ENCODE measurements around the gene SH2B2. TPM values are rescaled to one million over a fixed set of nuclear protein-coding genes. Genes with fewer than 3 reads are reported as not detected.

The SH2B2 gene
- total and polyA plus RNA-seq, 11 donors: 0.50 to 5.7 (median 2.2) TPM

- ATAC-seq: no peak
These were observed 12.6 kb upstream of the SH2B2 start for GRCh38 chr7:102273749-102274712.

GRCh38 chr7:102275123-102275703 lies 11.5 kb upstream of the SH2B2 start:
- peaks cover 0 to 2% (median 0%) of the 10 kb centered on the region in 9 donors for H3K36me3 ChIP-seq
- H3K4me1 ChIP-seq: peaks cover 0 to 8% (median 2%) of the 10 kb centered on the region in 12 donors
- DNase-seq: peak in 1 of 5 donors; percentile 23
- ATAC-seq: no peak
- TF ChIP-seq CTCF (IDR thresholded peaks at IDR 0.05): no peak
- no peak for TF ChIP-seq POLR2A (IDR thresholded peaks at IDR 0.05)
- intact Hi-C loops (cut with DNase I): loop anchor here in 4 of 10 donors (10.0 kb wide), 2 partner anchors 590 to 670 kb away; no protein-coding TSS in a partner anchor
- WGBS, 4 donors: 90 to 95% (median 92%) methylated on average over 10 of the region's 10 CpGs
- no peak overlapping the region for H3K27ac ChIP-seq
- H3K4me3 ChIP-seq: no peak overlapping the region
- H3K27me3 ChIP-seq: no peaks in the 10 kb centered on the region
- no peaks in the 10 kb centered on the region for H3K9me3 ChIP-seq

More at GRCh38 chr7:102273749-102274712, 12.6 kb upstream of the SH2B2 start:
- H3K27ac ChIP-seq: no peak overlapping the region
- H3K36me3 ChIP-seq: peaks cover 0 to 2% (median 0%) of the 10 kb centered on the region in 9 donors
- 81 to 88% (median 83%) methylated on average over 22 to 23 of the region's 23 CpGs for WGBS, 4 donors
- TF ChIP-seq CTCF (IDR thresholded peaks at IDR 0.05) (no peak), POLR2A (IDR thresholded peaks at IDR 0.05) (no peak)
- DNase-seq: peak in 1 of 5 donors; percentile 15
- H3K4me3 ChIP-seq: no peak overlapping the region
- H3K27me3 ChIP-seq: no peaks in the 10 kb centered on the region
- peaks cover 0 to 4% (median 0%) of the 10 kb centered on the region in 12 donors for H3K4me1 ChIP-seq
- intact Hi-C loops (cut with DNase I): loop anchor here (2.0 to 10.0 kb wide), 8 partner anchors 532 to 912 kb away; partner anchors contain the start of gene COL26A1 (in 2 of the 10)
- no peaks in the 10 kb centered on the region for H3K9me3 ChIP-seq

GRCh38 chr7:102277901-102278300 lies 8.8 kb upstream of the SH2B2 start:
- H3K27ac ChIP-seq: no peak overlapping the region
- H3K4me1 ChIP-seq: peaks cover 0 to 6% (median 0%) of the 10 kb centered on the region in 12 donors
- no peak overlapping the region for H3K4me3 ChIP-seq
- ATAC-seq: no peak
- H3K27me3 ChIP-seq: no peaks in the 10 kb centered on the region
- 87 to 89% (median 89%) methylated on average over 7 to 10 of the region's 10 CpGs for WGBS, 4 donors
- intact Hi-C loops (cut with DNase I): loop anchor here in 5 of 10 donors (2.0 to 10.0 kb wide), 4 partner anchors 111 to 673 kb away; no protein-coding TSS in a partner anchor
- peak in 1 of 5 donors; percentile 18 for DNase-seq
- TF ChIP-seq CTCF (IDR thresholded peaks at IDR 0.05): no peak
- no peak for TF ChIP-seq POLR2A (IDR thresholded peaks at IDR 0.05)
- H3K9me3 ChIP-seq: no peaks in the 10 kb centered on the region
- peaks cover 0 to 2% (median 0%) of the 10 kb centered on the region in 9 donors for H3K36me3 ChIP-seq

All from heart left ventricle (tissue), 16 donors.